WI38 (cell line): ENCODE results near the gene GABRA6.

ENCODE experiments used
- H3K4me3 ChIP-seq: 2 replicates; pipeline ENCODE4 v1.5.1; 2011; ENCODE audit warnings: low read depth, mild to moderate bottlenecking, control low read depth, low read length
- TF ChIP-seq, protein P1 (sequence below): IDR thresholded peaks from 2 replicates; pipeline ENCODE4 v1.5.1; 2012; ENCODE audit warnings: low read depth, mild to moderate bottlenecking, control low read depth, low read length

The GABRA6 gene

DNA sequence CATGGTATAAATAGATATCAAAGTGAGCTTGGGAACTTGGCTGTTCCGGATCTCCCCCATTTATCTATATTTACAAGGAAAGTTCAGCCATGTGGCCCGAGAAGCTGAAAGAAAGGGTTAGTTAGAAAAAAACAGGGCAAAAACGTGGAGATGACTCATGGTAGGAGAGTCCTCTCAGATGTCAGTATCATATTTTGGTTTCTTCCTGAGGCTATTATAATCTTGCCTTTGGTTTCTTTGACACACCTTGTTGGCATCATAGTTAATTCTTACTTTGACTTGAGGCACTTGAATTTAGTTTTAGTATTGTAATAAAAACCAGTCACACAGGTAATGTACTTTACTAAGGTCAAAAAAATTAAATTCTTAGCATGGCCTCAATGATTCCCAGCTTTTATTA is 59.9 kb downstream of the GABRA6 start:
- TF ChIP-seq, protein P1, sequence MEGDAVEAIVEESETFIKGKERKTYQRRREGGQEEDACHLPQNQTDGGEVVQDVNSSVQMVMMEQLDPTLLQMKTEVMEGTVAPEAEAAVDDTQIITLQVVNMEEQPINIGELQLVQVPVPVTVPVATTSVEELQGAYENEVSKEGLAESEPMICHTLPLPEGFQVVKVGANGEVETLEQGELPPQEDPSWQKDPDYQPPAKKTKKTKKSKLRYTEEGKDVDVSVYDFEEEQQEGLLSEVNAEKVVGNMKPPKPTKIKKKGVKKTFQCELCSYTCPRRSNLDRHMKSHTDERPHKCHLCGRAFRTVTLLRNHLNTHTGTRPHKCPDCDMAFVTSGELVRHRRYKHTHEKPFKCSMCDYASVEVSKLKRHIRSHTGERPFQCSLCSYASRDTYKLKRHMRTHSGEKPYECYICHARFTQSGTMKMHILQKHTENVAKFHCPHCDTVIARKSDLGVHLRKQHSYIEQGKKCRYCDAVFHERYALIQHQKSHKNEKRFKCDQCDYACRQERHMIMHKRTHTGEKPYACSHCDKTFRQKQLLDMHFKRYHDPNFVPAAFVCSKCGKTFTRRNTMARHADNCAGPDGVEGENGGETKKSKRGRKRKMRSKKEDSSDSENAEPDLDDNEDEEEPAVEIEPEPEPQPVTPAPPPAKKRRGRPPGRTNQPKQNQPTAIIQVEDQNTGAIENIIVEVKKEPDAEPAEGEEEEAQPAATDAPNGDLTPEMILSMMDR = no peak
- H3K4me3 ChIP-seq = no peak overlapping the region

GRCh38 chr5:161751265-161751664 is 65.7 kb downstream of the GABRA6 start:
- TF ChIP-seq, protein P1 = no peak
- H3K4me3 ChIP-seq = no peak overlapping the region
